Activated T-cell treated with anti-CD3 and anti-CD28 coated beads, Interleukin-2, amount 50 U/mL, for 24 hours (primary cell): Measurements from ENCODE around the gene GRID1.
A peak's percentile ranks its signal among the peaks of the same experiment; 100 is the strongest.

ENCODE experiments used
- DNase-seq: peaks from one replicate; pipeline ENCODE4 v3.0.0-alpha.2; 2020
- H3K27ac Mint-ChIP-seq: 2 replicates; pipeline ENCODE4 v1.8.0; 2020; ENCODE audit warnings: mild to moderate bottlenecking, mixed read lengths
- H3K27me3 Mint-ChIP-seq: 2 replicates; pipeline ENCODE4 v1.8.0; 2020; ENCODE audit warnings: mixed read lengths
- H3K36me3 Mint-ChIP-seq: 2 replicates; pipeline ENCODE4 v1.8.0; 2020; ENCODE audit warnings: low read depth, mixed read lengths
- H3K4me1 Mint-ChIP-seq: 2 replicates; pipeline ENCODE4 v1.8.0; 2020; ENCODE audit warnings: low read depth, mixed read lengths
- H3K4me3 Mint-ChIP-seq: 2 replicates; pipeline ENCODE4 v1.8.0; 2020; ENCODE audit warnings: mild to moderate bottlenecking, moderate library complexity, mixed read lengths
- H3K9me3 Mint-ChIP-seq: 2 replicates; pipeline ENCODE4 v1.8.0; 2020; ENCODE audit warnings: mixed read lengths

Gene GRID1

GRCh38 chr10:86169506-86170254 lies 196.9 kb downstream of the GRID1 start:
- Mint-ChIP-seq H3K4me1 (no peaks in the 10 kb centered on the region), H3K27me3 (peaks cover 14% of the 10 kb centered on the region), H3K9me3 (no peaks in the 10 kb centered on the region), H3K36me3 (no peaks in the 10 kb centered on the region), H3K4me3 (no peak overlapping the region), H3K27ac (no peak overlapping the region)
- DNase-seq, result peak; percentile 2

- Mint-ChIP-seq H3K27ac (no peak overlapping the region), H3K4me1 (no peaks in the 10 kb centered on the region), H3K27me3 (peaks cover 14% of the 10 kb centered on the region), H3K36me3 (no peaks in the 10 kb centered on the region), H3K4me3 (no peak overlapping the region), H3K9me3 (no peaks in the 10 kb centered on the region)
- no peak for DNase-seq
These were observed 197.5 kb downstream of the GRID1 start for GRCh38 chr10:86169066-86169465.

DNA sequence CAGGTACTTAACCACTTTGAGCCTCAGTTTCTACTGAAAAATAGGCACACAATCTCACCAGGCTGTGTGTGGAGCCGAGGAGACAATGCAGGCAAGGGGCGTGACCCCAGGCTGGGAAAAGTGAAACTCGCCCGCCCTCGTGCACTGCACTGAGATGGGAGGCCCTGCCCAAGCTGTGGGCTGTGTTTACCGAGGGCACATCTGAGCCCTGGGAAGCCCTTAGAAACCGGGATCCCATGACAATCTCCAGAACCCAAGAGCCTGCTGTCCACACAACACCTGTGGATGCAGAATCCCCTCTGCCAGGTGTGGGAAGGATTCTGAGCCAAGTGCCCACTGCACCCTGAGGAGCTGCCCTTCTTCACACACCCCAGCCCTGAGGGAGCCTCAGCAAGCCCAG lies 198.3 kb downstream of the GRID1 start:
- no peaks in the 10 kb centered on the region for H3K9me3 Mint-ChIP-seq
- H3K27ac Mint-ChIP-seq, result no peak overlapping the region
- peaks cover 14% of the 10 kb centered on the region for H3K27me3 Mint-ChIP-seq
- no peaks in the 10 kb centered on the region for H3K36me3 Mint-ChIP-seq
- DNase-seq, result peak; percentile 8
- no peaks in the 10 kb centered on the region for H3K4me1 Mint-ChIP-seq
- no peak overlapping the region for H3K4me3 Mint-ChIP-seq

- peaks cover 14% of the 10 kb centered on the region for H3K27me3 Mint-ChIP-seq
- no peaks in the 10 kb centered on the region for H3K9me3 Mint-ChIP-seq
- H3K4me1 Mint-ChIP-seq, result no peaks in the 10 kb centered on the region
- H3K27ac Mint-ChIP-seq, result no peak overlapping the region
- no peak overlapping the region for H3K4me3 Mint-ChIP-seq
- peak; percentile 3 for DNase-seq
- H3K36me3 Mint-ChIP-seq, result no peaks in the 10 kb centered on the region
These were observed 198.8 kb downstream of the GRID1 start for GRCh38 chr10:86167762-86168128.

GRCh38 chr10:86167121-86167761 lies 199.4 kb downstream of the GRID1 start:
- DNase-seq, result peak; percentile 11
- H3K9me3 Mint-ChIP-seq, result no peaks in the 10 kb centered on the region
- H3K27me3 Mint-ChIP-seq, result peaks cover 14% of the 10 kb centered on the region
- H3K4me3 Mint-ChIP-seq, result no peak overlapping the region
- no peak overlapping the region for H3K27ac Mint-ChIP-seq
- no peaks in the 10 kb centered on the region for H3K36me3 Mint-ChIP-seq
- H3K4me1 Mint-ChIP-seq, result no peaks in the 10 kb centered on the region

DNA sequence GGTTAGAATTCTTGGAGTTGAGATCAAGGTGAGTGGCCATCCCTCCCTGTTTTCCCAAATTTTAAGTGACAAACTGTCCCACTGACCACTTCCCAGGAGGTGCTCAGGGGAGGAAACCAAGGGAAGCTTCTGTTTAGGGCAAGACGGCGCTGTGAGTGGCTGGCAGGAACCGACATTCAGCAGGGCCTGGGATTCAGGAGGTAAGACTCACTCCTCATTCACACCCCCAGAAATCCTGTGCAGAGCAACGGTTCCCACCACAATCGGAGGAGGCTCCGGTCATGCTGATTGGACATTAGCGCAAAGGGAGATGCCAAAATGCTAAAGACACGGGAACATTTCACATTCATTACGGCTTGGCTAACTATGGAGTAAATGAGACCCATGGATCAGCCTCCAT lies 200.9 kb downstream of the GRID1 start:
- H3K27ac Mint-ChIP-seq, result no peak overlapping the region
- H3K4me3 Mint-ChIP-seq, result no peak overlapping the region
- H3K9me3 Mint-ChIP-seq, result no peaks in the 10 kb centered on the region
- no peak for DNase-seq
- H3K4me1 Mint-ChIP-seq, result no peaks in the 10 kb centered on the region
- H3K27me3 Mint-ChIP-seq, result peaks cover 5% of the 10 kb centered on the region
- no peaks in the 10 kb centered on the region for H3K36me3 Mint-ChIP-seq

DNA sequence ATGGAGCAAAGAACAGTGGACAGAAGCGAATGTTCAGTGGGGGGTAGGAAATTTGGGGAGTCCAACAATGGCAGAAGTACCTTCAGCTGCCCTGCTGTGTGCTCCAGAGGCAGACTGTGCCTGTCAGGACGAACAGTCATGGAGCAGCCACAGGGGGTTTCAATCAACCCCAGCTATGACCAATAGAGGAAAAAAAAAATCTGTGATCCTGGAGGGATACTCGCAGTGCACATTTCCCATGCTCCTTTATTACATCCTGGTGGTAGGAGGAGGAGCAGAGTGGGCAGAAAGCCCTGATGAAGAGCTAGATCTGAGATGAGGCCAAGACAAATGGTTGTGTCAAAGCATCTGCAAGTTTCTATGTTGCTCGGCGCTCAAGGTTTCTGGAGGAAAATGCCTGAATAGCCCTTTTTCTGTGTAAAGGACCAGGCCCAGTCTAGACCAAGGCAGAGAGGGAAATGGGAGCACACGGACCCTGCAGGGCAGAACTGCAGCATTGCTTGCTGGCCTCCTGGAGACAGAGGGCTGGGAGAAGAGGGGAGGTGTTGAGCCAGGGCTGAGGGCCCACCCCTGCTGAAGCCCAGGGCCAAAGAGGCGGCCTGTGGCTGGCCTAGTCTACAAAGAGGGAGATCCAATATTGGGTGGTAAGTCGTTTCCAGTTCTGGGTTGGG lies 201.5 kb downstream of the GRID1 start:
- Mint-ChIP-seq H3K9me3 (no peaks in the 10 kb centered on the region), H3K4me3 (no peak overlapping the region), H3K4me1 (no peaks in the 10 kb centered on the region), H3K27me3 (no peaks in the 10 kb centered on the region), H3K36me3 (no peaks in the 10 kb centered on the region), H3K27ac (no peak overlapping the region)
- DNase-seq, result peak; percentile 5

DNA sequence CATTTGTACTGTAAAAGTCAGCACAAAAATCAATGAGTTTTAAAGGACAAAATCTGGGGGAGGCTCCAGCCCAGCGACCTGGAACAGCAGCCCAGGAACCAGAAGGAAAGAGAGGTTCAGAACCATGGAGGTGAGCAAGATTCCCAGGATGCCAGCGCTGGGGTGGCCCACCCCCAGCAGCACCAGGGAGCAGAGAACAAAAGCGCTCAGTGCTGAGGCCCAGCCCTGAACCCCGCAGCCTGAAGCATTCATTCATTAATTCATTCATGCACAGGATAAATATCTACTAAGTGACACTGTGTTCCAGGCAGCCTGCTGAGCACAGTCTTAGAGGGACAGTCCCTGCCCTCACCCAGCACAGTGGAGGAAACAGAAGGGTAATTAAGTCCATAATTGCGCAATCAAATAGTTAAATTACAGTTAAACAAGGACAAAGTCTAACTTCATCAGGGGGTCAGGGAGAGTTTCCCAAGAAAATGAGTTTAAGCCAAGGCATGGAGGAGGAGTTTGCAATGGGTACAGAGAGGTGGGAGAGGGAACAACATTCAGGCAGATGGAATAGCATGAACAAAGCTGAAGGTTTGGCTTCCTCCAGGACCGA lies 202.3 kb downstream of the GRID1 start:
- Mint-ChIP-seq H3K27ac (no peak overlapping the region), H3K36me3 (no peaks in the 10 kb centered on the region), H3K9me3 (no peaks in the 10 kb centered on the region), H3K4me3 (no peak overlapping the region), H3K4me1 (no peaks in the 10 kb centered on the region), H3K27me3 (no peaks in the 10 kb centered on the region)
- no peak for DNase-seq

GRCh38 chr10:86163522-86164173 lies 202.9 kb downstream of the GRID1 start:
- no peaks in the 10 kb centered on the region for H3K36me3 Mint-ChIP-seq
- no peak overlapping the region for H3K4me3 Mint-ChIP-seq
- no peak overlapping the region for H3K27ac Mint-ChIP-seq
- no peaks in the 10 kb centered on the region for H3K4me1 Mint-ChIP-seq
- no peaks in the 10 kb centered on the region for H3K27me3 Mint-ChIP-seq
- no peaks in the 10 kb centered on the region for H3K9me3 Mint-ChIP-seq
- peak; percentile 11 for DNase-seq

GRCh38 chr10:86162696-86163400 lies 203.7 kb downstream of the GRID1 start:
- Mint-ChIP-seq H3K27ac (no peak overlapping the region), H3K27me3 (no peaks in the 10 kb centered on the region), H3K9me3 (no peaks in the 10 kb centered on the region), H3K4me1 (no peaks in the 10 kb centered on the region), H3K4me3 (no peak overlapping the region), H3K36me3 (no peaks in the 10 kb centered on the region)
- DNase-seq, result peak; percentile 17

GRCh38 chr10:86162036-86162435 lies 204.6 kb downstream of the GRID1 start:
- Mint-ChIP-seq H3K36me3 (no peaks in the 10 kb centered on the region), H3K27me3 (no peaks in the 10 kb centered on the region), H3K27ac (no peak overlapping the region), H3K4me3 (no peak overlapping the region), H3K4me1 (no peaks in the 10 kb centered on the region), H3K9me3 (no peaks in the 10 kb centered on the region)
- DNase-seq, result no peak

DNA sequence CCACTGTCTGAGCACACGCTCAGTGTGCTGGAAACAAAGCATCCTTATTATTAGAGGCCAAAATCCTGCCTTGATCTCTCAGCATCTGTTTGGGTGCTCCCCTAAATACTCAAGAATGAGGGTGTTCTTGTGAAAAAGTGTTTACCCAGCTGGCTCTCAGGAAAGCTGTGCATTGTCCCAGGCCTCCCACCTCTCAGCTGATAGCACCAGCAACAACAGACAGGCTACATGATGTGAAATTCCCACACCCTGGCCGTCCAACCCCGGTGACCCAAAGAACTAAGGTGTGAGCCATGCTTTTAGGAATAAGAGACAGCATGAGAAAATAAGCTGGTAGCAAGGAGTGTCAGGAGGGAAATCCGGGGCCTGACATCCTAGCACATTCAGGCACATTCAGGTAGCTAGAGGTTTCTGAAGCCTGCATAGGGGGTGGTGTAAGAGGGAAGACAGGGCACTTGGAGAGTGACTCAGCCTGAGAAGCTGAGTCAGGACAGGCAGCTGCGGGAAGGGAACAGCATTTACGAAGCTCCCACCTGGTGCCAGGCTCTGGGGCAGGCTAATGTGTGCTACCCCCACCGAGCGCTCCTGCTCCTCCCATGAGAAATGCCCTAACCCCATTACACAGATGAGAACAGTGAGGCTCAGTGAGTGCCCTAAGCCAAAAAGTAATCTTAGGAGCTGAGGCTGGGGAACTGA lies 205.6 kb downstream of the GRID1 start:
- Mint-ChIP-seq H3K4me3 (no peak overlapping the region), H3K9me3 (no peaks in the 10 kb centered on the region), H3K36me3 (no peaks in the 10 kb centered on the region), H3K4me1 (no peaks in the 10 kb centered on the region), H3K27me3 (no peaks in the 10 kb centered on the region), H3K27ac (no peak overlapping the region)
- no peak for DNase-seq

DNA sequence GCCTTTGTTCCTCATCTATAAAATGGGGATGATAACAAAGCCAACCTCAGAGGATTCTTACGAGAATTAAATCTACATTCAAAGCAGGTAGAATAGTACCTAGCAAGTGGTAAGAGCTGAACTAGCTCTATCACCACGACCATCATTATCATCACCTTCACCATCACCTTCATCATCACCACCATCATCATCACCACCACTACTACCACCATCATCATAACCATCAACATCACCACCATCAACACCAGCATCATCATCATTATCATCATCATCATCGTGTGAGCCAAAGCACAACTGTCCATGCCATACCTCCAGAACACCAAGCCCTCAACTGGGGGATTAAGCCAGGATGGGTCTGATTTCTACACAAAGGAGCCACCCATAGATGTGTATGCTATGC lies 206.8 kb downstream of the GRID1 start:
- no peak overlapping the region for H3K4me3 Mint-ChIP-seq
- no peaks in the 10 kb centered on the region for H3K27me3 Mint-ChIP-seq
- no peak overlapping the region for H3K27ac Mint-ChIP-seq
- DNase-seq, result no peak
- H3K9me3 Mint-ChIP-seq, result no peaks in the 10 kb centered on the region
- no peaks in the 10 kb centered on the region for H3K36me3 Mint-ChIP-seq
- H3K4me1 Mint-ChIP-seq, result no peaks in the 10 kb centered on the region
